ENCODE measurements around the gene AKAP13.
A peak's percentile ranks its signal among the peaks of the same experiment; 100 is the strongest.

The AKAP13 gene

DNA sequence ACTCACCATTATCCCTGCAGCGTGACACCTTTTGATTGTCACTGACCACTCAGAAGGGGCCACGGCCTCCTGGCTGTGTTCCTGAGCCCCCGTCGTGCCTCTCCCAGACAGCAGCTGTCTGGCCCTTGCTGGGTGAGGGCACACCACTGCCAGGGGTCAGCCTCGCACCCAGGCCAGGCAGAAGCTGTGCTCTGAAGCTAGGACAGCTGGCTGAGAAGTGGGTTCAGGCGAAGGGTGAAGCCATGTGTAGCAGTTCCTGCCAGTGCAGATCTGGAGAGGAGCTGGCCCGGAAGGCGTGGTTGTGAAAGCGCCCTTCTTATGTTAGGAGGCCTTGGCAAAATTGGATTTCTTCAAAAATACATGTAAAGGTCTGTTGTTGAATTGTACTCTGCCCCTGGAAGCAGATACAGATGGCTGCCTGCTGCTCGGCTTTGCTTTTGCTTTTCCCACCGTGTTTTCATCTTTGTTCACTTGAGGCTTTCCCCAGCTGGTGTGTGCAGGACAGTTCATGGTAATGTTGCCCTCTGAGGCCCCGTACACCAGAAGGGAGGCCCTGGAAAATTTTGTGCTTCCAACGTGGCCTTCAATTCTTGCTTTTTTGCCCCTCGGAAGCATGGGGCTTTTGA lies 365.2 kb downstream of the AKAP13 start:
- TF ChIP-seq, protein P1, sequence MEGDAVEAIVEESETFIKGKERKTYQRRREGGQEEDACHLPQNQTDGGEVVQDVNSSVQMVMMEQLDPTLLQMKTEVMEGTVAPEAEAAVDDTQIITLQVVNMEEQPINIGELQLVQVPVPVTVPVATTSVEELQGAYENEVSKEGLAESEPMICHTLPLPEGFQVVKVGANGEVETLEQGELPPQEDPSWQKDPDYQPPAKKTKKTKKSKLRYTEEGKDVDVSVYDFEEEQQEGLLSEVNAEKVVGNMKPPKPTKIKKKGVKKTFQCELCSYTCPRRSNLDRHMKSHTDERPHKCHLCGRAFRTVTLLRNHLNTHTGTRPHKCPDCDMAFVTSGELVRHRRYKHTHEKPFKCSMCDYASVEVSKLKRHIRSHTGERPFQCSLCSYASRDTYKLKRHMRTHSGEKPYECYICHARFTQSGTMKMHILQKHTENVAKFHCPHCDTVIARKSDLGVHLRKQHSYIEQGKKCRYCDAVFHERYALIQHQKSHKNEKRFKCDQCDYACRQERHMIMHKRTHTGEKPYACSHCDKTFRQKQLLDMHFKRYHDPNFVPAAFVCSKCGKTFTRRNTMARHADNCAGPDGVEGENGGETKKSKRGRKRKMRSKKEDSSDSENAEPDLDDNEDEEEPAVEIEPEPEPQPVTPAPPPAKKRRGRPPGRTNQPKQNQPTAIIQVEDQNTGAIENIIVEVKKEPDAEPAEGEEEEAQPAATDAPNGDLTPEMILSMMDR (IDR thresholded peaks at IDR 0.05) = no peak
- DNase-seq = no peak
- Mint-ChIP-seq H3K9me3 (no peaks in the 10 kb centered on the region), H3K4me3 (no peak overlapping the region), H3K36me3 (ENCODE audit: low read depth) (peaks cover 67% of the 10 kb centered on the region), H3K27me3 (ENCODE audit: low read depth, poor library complexity) (no peaks in the 10 kb centered on the region), H3K4me1 (peaks cover 41% of the 10 kb centered on the region), H3K27ac (peak overlapping the region; percentile 82)

DNA sequence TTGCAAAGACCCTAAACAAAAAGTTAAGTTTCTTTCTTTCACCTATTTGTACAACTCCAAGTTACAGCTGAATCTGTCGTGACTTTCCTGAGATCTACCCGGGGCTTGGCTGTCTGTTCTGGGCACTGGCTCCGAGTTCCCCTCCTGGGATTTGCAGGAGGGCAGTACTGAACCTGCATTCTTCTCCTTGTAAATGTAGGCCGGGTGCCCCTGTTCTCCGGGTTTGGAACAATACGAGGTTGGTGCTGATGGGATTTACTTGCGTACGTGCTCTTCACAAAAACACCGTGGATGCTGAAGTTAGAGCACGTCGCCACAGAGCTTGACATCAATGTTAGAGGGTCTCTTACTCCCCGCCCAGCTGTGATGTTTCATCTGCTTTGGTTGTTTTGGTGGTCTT lies 366.2 kb downstream of the AKAP13 start:
- no peaks in the 10 kb centered on the region for H3K27me3 Mint-ChIP-seq (ENCODE audit: low read depth, poor library complexity)
- no peak for DNase-seq
- peaks cover 51% of the 10 kb centered on the region for H3K4me1 Mint-ChIP-seq
- H3K36me3 Mint-ChIP-seq (ENCODE audit: low read depth) = peaks cover 57% of the 10 kb centered on the region
- peak overlapping the region; percentile 45 for H3K27ac Mint-ChIP-seq
- no peaks in the 10 kb centered on the region for H3K9me3 Mint-ChIP-seq
- H3K4me3 Mint-ChIP-seq = no peak overlapping the region
- TF ChIP-seq, protein P1 (IDR thresholded peaks at IDR 0.05) = no peak

DNA sequence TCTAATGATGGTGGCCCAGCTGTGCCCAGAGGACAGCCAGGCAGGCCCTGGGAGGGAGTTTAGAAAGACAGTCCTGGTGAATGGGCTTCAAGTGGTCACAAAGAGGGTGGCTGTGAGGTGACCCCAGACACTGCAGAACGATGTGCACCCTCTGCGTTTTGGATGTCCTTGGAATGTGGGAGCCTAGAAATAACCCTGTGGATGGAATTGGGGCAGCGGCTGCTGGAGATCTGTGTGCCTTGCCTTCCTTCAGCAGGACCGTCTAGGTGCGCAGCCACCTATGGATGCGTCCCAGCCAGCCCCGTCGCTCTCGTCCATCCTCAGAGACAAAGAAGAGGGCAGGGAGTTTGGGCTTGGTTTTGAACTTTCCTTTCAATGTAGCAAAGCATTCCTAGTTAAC lies 367.8 kb downstream of the AKAP13 start:
- H3K27me3 Mint-ChIP-seq (ENCODE audit: low read depth, poor library complexity) = no peaks in the 10 kb centered on the region
- TF ChIP-seq, protein P1 (IDR thresholded peaks at IDR 0.05) = no peak
- no peak for DNase-seq
- no peaks in the 10 kb centered on the region for H3K9me3 Mint-ChIP-seq
- peaks cover 55% of the 10 kb centered on the region for H3K4me1 Mint-ChIP-seq
- H3K4me3 Mint-ChIP-seq = no peak overlapping the region
- no peak overlapping the region for H3K27ac Mint-ChIP-seq
- H3K36me3 Mint-ChIP-seq (ENCODE audit: low read depth) = peaks cover 44% of the 10 kb centered on the region

DNA sequence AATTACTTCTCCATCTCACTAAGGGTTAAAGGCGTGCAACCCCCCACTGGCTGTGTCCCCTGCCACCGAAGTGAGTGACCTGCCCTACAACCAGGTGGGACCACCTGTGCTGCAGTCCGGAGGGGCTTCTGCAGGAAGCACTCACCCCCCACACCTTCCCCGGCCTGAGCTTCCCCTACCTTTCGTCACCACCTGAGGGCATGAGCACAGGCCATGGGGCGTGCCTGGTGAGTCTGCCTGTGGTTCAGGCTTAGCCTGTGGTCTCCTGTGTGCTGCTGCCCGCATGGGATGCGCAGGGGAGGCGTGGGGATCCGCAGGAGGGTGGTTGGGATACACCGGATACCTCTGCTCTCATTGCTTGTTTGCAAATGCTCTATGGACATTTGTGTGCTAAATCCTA lies 368.3 kb downstream of the AKAP13 start:
- Mint-ChIP-seq H3K4me1 (peaks cover 57% of the 10 kb centered on the region), H3K9me3 (no peaks in the 10 kb centered on the region)

DNA sequence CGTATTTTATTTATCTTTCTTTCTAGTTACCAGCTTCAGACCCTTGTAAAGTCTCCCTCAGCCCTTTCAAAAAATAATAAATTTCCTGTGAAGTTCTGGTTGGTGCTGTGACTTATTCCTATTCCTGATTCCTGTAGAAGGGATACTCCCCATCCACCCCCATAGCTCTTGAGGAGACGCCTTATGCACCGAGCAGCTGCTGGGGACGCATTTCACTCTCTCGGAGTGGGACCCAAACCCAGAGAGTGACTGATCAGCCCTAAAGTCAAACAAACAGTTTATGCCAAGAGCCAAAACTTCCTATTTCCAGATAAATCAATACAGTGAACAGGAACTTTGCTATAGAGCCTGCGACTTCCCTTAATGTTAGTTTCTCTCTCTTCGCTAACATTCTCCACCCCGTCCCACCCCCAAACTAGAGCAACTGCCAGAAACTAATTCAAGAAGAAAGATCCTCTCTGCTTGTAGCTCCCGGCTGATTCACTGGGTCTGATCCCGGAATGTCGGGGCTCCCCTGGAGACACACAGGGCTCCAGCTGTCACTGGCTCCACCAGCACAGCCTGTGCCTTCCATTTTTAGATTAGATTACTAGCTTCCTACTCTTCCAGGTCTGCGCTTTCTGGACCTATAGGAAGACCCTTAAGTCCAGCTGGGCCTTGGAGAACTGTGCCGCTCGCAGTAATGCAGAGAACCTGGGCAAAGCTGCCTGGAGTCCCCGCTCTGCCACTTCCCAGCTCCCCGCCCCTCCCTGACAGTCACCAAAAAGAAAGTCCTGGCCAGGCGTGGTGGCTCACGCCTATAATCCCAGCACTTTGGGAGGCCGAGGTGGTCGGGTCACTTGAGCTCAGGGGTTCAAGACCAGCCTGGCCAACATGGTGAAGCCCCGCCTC lies 369.1 kb downstream of the AKAP13 start:
- Mint-ChIP-seq H3K9me3 (no peaks in the 10 kb centered on the region), H3K27me3 (ENCODE audit: low read depth, poor library complexity) (no peaks in the 10 kb centered on the region), H3K36me3 (ENCODE audit: low read depth) (peaks cover 31% of the 10 kb centered on the region), H3K4me1 (peaks cover 61% of the 10 kb centered on the region), H3K4me3 (no peak overlapping the region), H3K27ac (peak overlapping the region; percentile 84)
- TF ChIP-seq, protein P1 (IDR thresholded peaks at IDR 0.05) = no peak
- DNase-seq = no peak

More for the DNA sequence above, 368.3 kb downstream of the AKAP13 start:
- TF ChIP-seq, protein P1 (IDR thresholded peaks at IDR 0.05) = no peak
- peaks cover 39% of the 10 kb centered on the region for H3K36me3 Mint-ChIP-seq (ENCODE audit: low read depth)
- no peaks in the 10 kb centered on the region for H3K27me3 Mint-ChIP-seq (ENCODE audit: low read depth, poor library complexity)
- no peak overlapping the region for H3K27ac Mint-ChIP-seq
- no peak for DNase-seq
- H3K4me3 Mint-ChIP-seq = no peak overlapping the region

Data from nephron progenitor cell (in vitro differentiated cells).